GM18505 (cell line): Measurements from ENCODE around the gene MOB2.
"Not testable (repeated sequence)": the region's sequence is repeated elsewhere in the genome, so short reads cannot be mapped to it uniquely, and the experiment has no call there.

ENCODE experiments used
- ATAC-seq: cut with Tn5 transposase; IDR thresholded peaks from one replicate; pipeline ENCODE4 v1.9.1; 2021; ENCODE audit not compliant: unreplicated experiment
- POLR2A ChIP-seq: IDR thresholded peaks from 4 replicates; pipeline ENCODE4 v1.6.1; 2011; ENCODE audit warnings: borderline replicate concordance; ENCODE audit not compliant: insufficient read depth, insufficient read length; ENCODE audit errors: extremely low read depth

The MOB2 gene

GRCh38 chr11:1435820-1436467 is 50.6 kb downstream of the MOB2 start:
- no peak for ATAC-seq
- no peak for TF ChIP-seq POLR2A

- not testable (repeated sequence) for ATAC-seq
These were observed 51.1 kb downstream of the MOB2 start for GRCh38 chr11:1435479-1435819.

GRCh38 chr11:1433977-1434640 is 52.5 kb downstream of the MOB2 start:
- ATAC-seq, result no peak
- no peak for TF ChIP-seq POLR2A

DNA sequence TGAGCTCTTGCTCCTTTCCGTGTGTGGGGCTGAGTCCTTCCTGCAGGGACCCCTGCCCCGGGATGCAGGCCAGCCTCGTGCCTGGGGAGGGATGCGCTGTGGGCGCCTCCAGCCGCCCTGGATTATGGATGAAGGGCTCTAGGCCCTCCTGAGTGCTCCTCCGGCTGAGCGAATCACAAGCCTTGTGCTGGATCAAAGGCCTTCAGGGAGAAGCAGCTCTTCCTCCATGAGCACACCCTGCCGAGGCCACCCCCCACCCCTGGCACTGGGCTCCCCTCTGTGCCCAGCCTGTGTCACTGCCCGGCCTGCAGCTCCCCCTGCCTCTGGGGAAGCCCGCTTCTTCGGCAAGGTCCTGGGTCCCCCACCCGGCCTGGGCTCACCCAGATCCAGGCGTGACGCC is 53.0 kb downstream of the MOB2 start:
- no peak for TF ChIP-seq POLR2A
- ATAC-seq, result no peak

- TF ChIP-seq POLR2A, result no peak
- ATAC-seq, result no peak
These were observed 57.7 kb downstream of the MOB2 start for GRCh38 chr11:1428762-1429316.

GRCh38 chr11:1425439-1425838 is 61.1 kb downstream of the MOB2 start:
- no peak for TF ChIP-seq POLR2A
- no peak for ATAC-seq

GRCh38 chr11:1425006-1425405 is 61.6 kb downstream of the MOB2 start:
- no peak for ATAC-seq
- no peak for TF ChIP-seq POLR2A

DNA sequence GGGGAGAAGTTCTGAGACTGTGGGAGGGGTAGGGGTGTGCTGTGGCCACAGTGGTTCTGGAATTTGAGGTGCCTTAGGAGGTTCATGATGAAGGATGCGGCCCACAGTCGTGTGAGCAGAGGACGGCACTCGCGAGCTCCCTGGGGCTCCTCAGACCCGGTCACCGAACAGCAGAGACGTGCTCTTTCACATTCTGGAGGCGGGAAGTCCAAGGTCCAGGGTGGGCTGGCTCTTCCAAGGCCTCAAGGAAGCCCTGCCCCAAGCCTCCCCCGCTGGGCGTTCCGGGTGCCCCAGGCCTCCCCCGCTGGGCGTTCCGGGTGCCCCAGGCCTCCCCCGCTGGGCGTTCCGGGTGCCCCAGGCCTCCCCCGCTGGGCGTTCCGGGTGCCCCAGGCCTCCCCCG is 63.2 kb downstream of the MOB2 start:
- not testable (repeated sequence) for ATAC-seq

DNA sequence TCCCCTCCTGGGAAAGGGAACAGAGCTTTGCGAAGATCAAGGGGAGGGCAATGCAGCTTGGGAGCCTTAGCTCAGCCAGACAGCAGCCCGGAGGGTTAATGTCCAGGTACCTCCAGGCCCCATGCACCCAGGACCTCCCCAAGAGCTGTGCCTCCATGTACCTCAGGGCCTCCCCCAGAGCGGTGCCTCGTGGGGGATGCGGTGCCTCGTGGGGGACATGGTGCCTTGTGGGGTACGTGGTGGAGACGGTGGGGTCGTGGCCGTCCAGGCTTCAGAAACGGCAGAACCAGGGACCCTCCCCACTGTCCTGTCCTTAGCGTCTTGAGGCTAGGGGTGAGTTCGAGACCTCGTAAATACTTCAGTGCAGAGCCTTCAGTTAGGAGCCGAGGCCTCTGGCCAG is 63.6 kb downstream of the MOB2 start:
- ATAC-seq, result no peak
- TF ChIP-seq POLR2A, result no peak

DNA sequence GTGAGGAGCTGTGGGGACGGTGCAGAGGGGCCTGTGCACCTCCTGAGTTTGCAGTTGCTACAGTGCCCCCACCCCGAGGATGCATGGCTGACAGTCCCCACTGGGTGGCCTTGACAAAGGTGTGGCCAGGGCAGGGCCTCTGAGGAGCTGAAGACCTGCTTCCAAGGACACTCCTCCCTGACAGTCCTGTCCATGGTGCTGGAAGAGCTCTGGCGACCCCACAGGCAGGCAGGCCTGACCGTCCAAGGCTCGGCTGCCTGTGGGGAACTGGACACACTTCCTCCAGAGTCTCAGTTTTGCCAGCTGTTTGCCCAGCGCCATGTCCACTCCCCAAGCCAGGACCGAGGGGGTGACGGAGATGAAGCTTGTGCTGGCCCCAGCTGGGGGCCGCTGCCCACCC is 64.1 kb downstream of the MOB2 start:
- ATAC-seq, result no peak
- TF ChIP-seq POLR2A, result no peak

GRCh38 chr11:1421291-1421690 is 65.3 kb downstream of the MOB2 start:
- no peak for TF ChIP-seq POLR2A
- ATAC-seq, result no peak

- TF ChIP-seq POLR2A, result no peak
- ATAC-seq, result no peak
These were observed 66.8 kb downstream of the MOB2 start for GRCh38 chr11:1419811-1420210.
